ENCODE measurements around the gene TXNDC8. TPM values are rescaled to one million over a fixed set of nuclear protein-coding genes. Genes with fewer than 3 reads are reported as not detected.

TXNDC8 gene
- total RNA-seq, 1 experiment from 2014 or later = not detected

GRCh38 chr9:110309681-110310080, 28.0 kb downstream of the TXNDC8 start (continued):
- TF ChIP-seq ATF3 (IDR thresholded peaks at IDR 0.05) (no peak), FOSL1 (IDR thresholded peaks at IDR 0.05; ENCODE audit: low read depth) (no peak), MAX (IDR thresholded peaks at IDR 0.05) (no peak), CBX3 (IDR thresholded peaks at IDR 0.05; ENCODE audit: low read depth) (no peak), ZFX (IDR thresholded peaks at IDR 0.05) (no peak), POLR2A (IDR thresholded peaks at IDR 0.05; ENCODE audit: borderline replicate concordance, extremely low read depth, insufficient read depth, insufficient read length) (no peak), ELF1 (IDR thresholded peaks at IDR 0.05; ENCODE audit: borderline replicate concordance, low read depth) (no peak), YY1 (IDR thresholded peaks at IDR 0.05; ENCODE audit: extremely low read depth, insufficient replicate concordance, low read depth, low read length) (no peak), EZH2 (IDR thresholded peaks at IDR 0.05) (no peak), CEBPB (IDR thresholded peaks at IDR 0.05; ENCODE audit: low read depth) (no peak)

DNA sequence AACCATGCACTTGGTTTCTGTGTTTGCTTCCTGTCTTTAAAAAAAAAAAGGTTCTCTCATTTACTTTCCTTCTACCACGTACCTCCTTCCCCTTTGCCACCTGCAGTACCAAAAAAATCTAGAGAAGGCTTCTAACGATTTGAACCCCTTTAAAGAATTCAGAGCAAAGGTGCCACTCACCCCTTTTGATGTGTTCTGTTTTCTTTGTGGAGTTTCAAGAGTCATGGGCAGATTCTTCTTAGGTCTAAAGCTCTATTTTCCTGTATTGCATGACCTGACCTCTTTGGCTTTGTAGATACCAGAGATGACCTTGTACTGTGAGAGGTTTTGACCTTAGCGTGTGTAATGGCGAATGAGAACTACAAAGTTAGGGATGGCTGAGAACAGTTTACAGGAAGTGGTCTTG, 29.0 kb downstream of the TXNDC8 start:
- ChIA-PET RAD21 (ENCODE audit: low non-redundant PET in 1 of 2, low total read pairs in 2 of 2, uncharacterized antibody in 2 of 2, unreplicated experiment in 2 of 2) (no interaction called here), POLR2A (no interaction called here), CTCF (no interaction called here)
- no peak for TF ChIP-seq CBX3 (IDR thresholded peaks at IDR 0.05; ENCODE audit: low read depth)
- H3K9ac ChIP-seq (ENCODE audit: low read length) = no peak overlapping the region
- H3K4me3 ChIP-seq (replicated peaks in 1 of 2; ENCODE audit: low read depth in 1 of 2, low read length in 2 of 2) = no peak overlapping the region
- intact Hi-C loops (cut with micrococcal nuclease) = no loop called here
- H3K27ac ChIP-seq (ENCODE audit: low read depth, low read length) = no peak overlapping the region
- H3K9me3 ChIP-seq (ENCODE audit: control insufficient read depth in 1 of 2, insufficient read depth in 1 of 2, low read depth in 1 of 2, low read length in 2 of 2) = no peaks in the 10 kb centered on the region
- H3K79me2 ChIP-seq (ENCODE audit: insufficient read depth, low read length) = no peaks in the 10 kb centered on the region
- H2AFZ ChIP-seq (ENCODE audit: low read depth, low read length, poor library complexity, severe bottlenecking) = no peak overlapping the region
- no TSS peak for BruUV-seq (replicated peaks)
- no peaks in the 10 kb centered on the region for H3K27me3 ChIP-seq (ENCODE audit: insufficient read depth, low read length)
- ATAC-seq (no peak), DNase-seq (ENCODE audit: low read depth, low spot score) (no peak)
- H3K36me3 ChIP-seq (ENCODE audit: control insufficient read depth in 1 of 2, insufficient read depth in 2 of 2, low read length in 2 of 2) = no peaks in the 10 kb centered on the region
- no peak overlapping the region for H3K4me2 ChIP-seq (ENCODE audit: low read length)
- H3K4me1 ChIP-seq (ENCODE audit: control insufficient read depth in 1 of 2, insufficient read depth in 2 of 2, low read length in 2 of 2) = no peaks in the 10 kb centered on the region
- H4K20me1 ChIP-seq (ENCODE audit: insufficient read depth) = no peaks in the 10 kb centered on the region
- no peaks in the 10 kb centered on the region for H3K9me2 ChIP-seq (ENCODE audit: insufficient read depth)

GRCh38 chr9:110307191-110307590, 30.5 kb downstream of the TXNDC8 start:
- Histone ChIP-seq H3K27ac (ENCODE audit: low read depth, low read length) (no peak overlapping the region), H4K20me1 (ENCODE audit: insufficient read depth) (no peaks in the 10 kb centered on the region), H3K9me3 (ENCODE audit: control insufficient read depth in 1 of 2, insufficient read depth in 1 of 2, low read depth in 1 of 2, low read length in 2 of 2) (no peaks in the 10 kb centered on the region), H3K9ac (ENCODE audit: low read length) (no peak overlapping the region), H3K79me2 (ENCODE audit: insufficient read depth, low read length) (no peaks in the 10 kb centered on the region), H2AFZ (ENCODE audit: low read depth, low read length, poor library complexity, severe bottlenecking) (no peak overlapping the region), H3K9me2 (ENCODE audit: insufficient read depth) (no peaks in the 10 kb centered on the region), H3K4me1 (ENCODE audit: control insufficient read depth in 1 of 2, insufficient read depth in 2 of 2, low read length in 2 of 2) (no peaks in the 10 kb centered on the region), H3K27me3 (ENCODE audit: insufficient read depth, low read length) (no peaks in the 10 kb centered on the region), H3K4me3 (replicated peaks in 1 of 2; ENCODE audit: low read depth in 1 of 2, low read length in 2 of 2) (no peak overlapping the region), H3K4me2 (ENCODE audit: low read length) (no peak overlapping the region), H3K36me3 (ENCODE audit: control insufficient read depth in 1 of 2, insufficient read depth in 2 of 2, low read length in 2 of 2) (no peaks in the 10 kb centered on the region)
- ChIA-PET CTCF (no interaction called here), POLR2A (no interaction called here), RAD21 (ENCODE audit: low non-redundant PET in 1 of 2, low total read pairs in 2 of 2, uncharacterized antibody in 2 of 2, unreplicated experiment in 2 of 2) (no interaction called here)
- ATAC-seq = no peak
- no peak for DNase-seq (ENCODE audit: low read depth, low spot score)
- BruUV-seq (replicated peaks) = no TSS peak
- intact Hi-C loops (cut with micrococcal nuclease) = no loop called here
- TF ChIP-seq SIN3A (IDR thresholded peaks at IDR 0.05; ENCODE audit: low read depth) (no peak), CEBPB (IDR thresholded peaks at IDR 0.05; ENCODE audit: low read depth) (no peak), JUND (IDR thresholded peaks at IDR 0.05) (no peak), ZFX (IDR thresholded peaks at IDR 0.05) (no peak), YY1 (IDR thresholded peaks at IDR 0.05; ENCODE audit: extremely low read depth, insufficient replicate concordance, low read depth, low read length) (no peak), ZBTB33 (IDR thresholded peaks at IDR 0.05; ENCODE audit: extremely low read depth, insufficient replicate concordance, low read length) (no peak), RAD21 (IDR thresholded peaks at IDR 0.05; ENCODE audit: low read depth) (no peak), TCF7L2 (IDR thresholded peaks at IDR 0.05; ENCODE audit: borderline replicate concordance, extremely low read depth, insufficient read depth, insufficient read length) (no peak), EZH2 (IDR thresholded peaks at IDR 0.05) (no peak), ZNF274 (IDR thresholded peaks at IDR 0.05; ENCODE audit: low read depth, low read length) (no peak), CBX3 (IDR thresholded peaks at IDR 0.05; ENCODE audit: low read depth) (no peak), EZH2phosphoT487 (IDR thresholded peaks at IDR 0.05; ENCODE audit: borderline replicate concordance) (no peak), POLR2A (IDR thresholded peaks at IDR 0.05; ENCODE audit: borderline replicate concordance, extremely low read depth, insufficient read depth, insufficient read length) (no peak), POLR2AphosphoS5 (IDR thresholded peaks at IDR 0.05; ENCODE audit: low read depth, low read length) (no peak), ELF1 (IDR thresholded peaks at IDR 0.05; ENCODE audit: borderline replicate concordance, low read depth) (no peak), SRF (IDR thresholded peaks at IDR 0.05; ENCODE audit: low read depth) (no peak)

Data from HCT116 (cell line).